HG02759 (cell line): ENCODE results near the gene SPRR5.
A peak's percentile ranks its signal among the peaks of the same experiment; 100 is the strongest.

Source experiments
- ATAC-seq: cut with Tn5 transposase; IDR thresholded peaks from one replicate; pipeline ENCODE4 v1.9.1; 2021; ENCODE audit warnings: mild to moderate bottlenecking, moderate library complexity; ENCODE audit not compliant: unreplicated experiment

The SPRR5 gene

GRCh38 chr1:152942161-152942560 is 4.8 kb upstream of the SPRR5 start:
- no peak for ATAC-seq

- ATAC-seq, result no peak
Measured at GRCh38 chr1:152946248-152946647, 758 bp upstream of the SPRR5 start.

- ATAC-seq, result no peak
Measured at GRCh38 chr1:152951711-152952110, 4.7 kb downstream of the SPRR5 start.

- no peak for ATAC-seq
Measured at GRCh38 chr1:152953761-152954160, 6.8 kb downstream of the SPRR5 start.

- ATAC-seq, result no peak
Measured at GRCh38 chr1:152954436-152954835, 7.4 kb downstream of the SPRR5 start.

- no peak for ATAC-seq
Measured at GRCh38 chr1:152957561-152957960, 10.6 kb downstream of the SPRR5 start.

GRCh38 chr1:152959273-152959672 is 12.3 kb downstream of the SPRR5 start:
- ATAC-seq, result no peak

GRCh38 chr1:152959801-152960451 is 12.9 kb downstream of the SPRR5 start:
- no peak for ATAC-seq

GRCh38 chr1:152960452-152961044 is 13.5 kb downstream of the SPRR5 start:
- ATAC-seq, result no peak

- no peak for ATAC-seq
Measured at GRCh38 chr1:152961226-152961891, 14.4 kb downstream of the SPRR5 start.

GRCh38 chr1:152962876-152963415 is 15.9 kb downstream of the SPRR5 start:
- no peak for ATAC-seq

- no peak for ATAC-seq
Measured at GRCh38 chr1:152964536-152964935, 17.5 kb downstream of the SPRR5 start.

- ATAC-seq, result no peak
Measured at GRCh38 chr1:152965853-152966252, 18.8 kb downstream of the SPRR5 start.

GRCh38 chr1:152967201-152967600 is 20.2 kb downstream of the SPRR5 start:
- peak; percentile 58 for ATAC-seq

GRCh38 chr1:152968248-152968647 is 21.2 kb downstream of the SPRR5 start:
- ATAC-seq, result peak; percentile 90

- no peak for ATAC-seq
Measured at GRCh38 chr1:152969036-152969435, 22.0 kb downstream of the SPRR5 start.

GRCh38 chr1:152970495-152970894 is 23.5 kb downstream of the SPRR5 start, which contains the start of gene SPRR4:
Gene SPRR4 (plus strand): TSS chr1:152970648. CDS start chr1:152971891, 1,243 bp downstream.
- ATAC-seq, result no peak

GRCh38 chr1:152972196-152972886 is 25.3 kb downstream of the SPRR5 start:
- no peak for ATAC-seq

GRCh38 chr1:152976688-152977087 is 29.7 kb downstream of the SPRR5 start:
- ATAC-seq, result no peak

GRCh38 chr1:152977614-152978013 is 30.6 kb downstream of the SPRR5 start:
- ATAC-seq, result no peak

GRCh38 chr1:152980676-152981075 is 33.7 kb downstream of the SPRR5 start:
- ATAC-seq, result no peak
